OCI-LY1 (cell line): ENCODE results near the gene CATSPER4.

Experiments used
- H2AFZ ChIP-seq: fragments of 200-600 bp; sonication (generic), shearing (Covaris generic); 2 replicates; pipeline ENCODE4 v1.6.0; 2014; ENCODE audit warnings: antibody characterized with exemption, mild to moderate bottlenecking, low read length
- H3F3A ChIP-seq: fragments of 200-600 bp; sonication (generic), shearing (Covaris generic); 2 replicates; pipeline ENCODE4 v1.6.0; 2014; ENCODE audit warnings: mild to moderate bottlenecking, antibody characterized with exemption, low read length, moderate library complexity; ENCODE audit not compliant: insufficient read depth
- H3K27ac ChIP-seq: fragments of 200-600 bp; sonication (generic); 2 replicates; pipeline ENCODE4 v1.5.1; 2014; ENCODE audit warnings: low read length, mixed run types, mild to moderate bottlenecking, low read depth; ENCODE audit not compliant: poor library complexity, severe bottlenecking
- H3K27me3 ChIP-seq: fragments of 200-600 bp; sonication (generic); 2 replicates; pipeline ENCODE4 v1.6.0; 2014; ENCODE audit warnings: antibody characterized with exemption, mild to moderate bottlenecking, low read length, moderate library complexity; ENCODE audit not compliant: insufficient read depth
- H3K36me3 ChIP-seq: fragments of 200-600 bp; sonication (generic); 2 replicates; pipeline ENCODE4 v1.6.1; 2014; ENCODE audit warnings: mild to moderate bottlenecking, antibody characterized with exemption, low read length, moderate library complexity, mixed read lengths; ENCODE audit not compliant: insufficient read depth
- H3K4me1 ChIP-seq: fragments of 200-600 bp; sonication (generic); 2 replicates; pipeline ENCODE4 v1.5.1; 2014; ENCODE audit warnings: mild to moderate bottlenecking, low read length, moderate library complexity; ENCODE audit not compliant: insufficient read depth, severe bottlenecking
- H3K4me2 ChIP-seq: fragments of 200-600 bp; sonication (generic), shearing (Covaris generic); 2 replicates; pipeline ENCODE4 v1.6.1; 2014; ENCODE audit warnings: low read length
- H3K4me3 ChIP-seq: fragments of 200-600 bp; sonication (generic); 2 replicates; pipeline ENCODE4 v1.5.1; 2014; ENCODE audit warnings: low read length, low read depth, mild to moderate bottlenecking, mixed read lengths; ENCODE audit not compliant: poor library complexity, severe bottlenecking
- H3K79me2 ChIP-seq: fragments of 200-600 bp; shearing (Covaris generic); 2 replicates; pipeline ENCODE4 v1.6.1; 2016; ENCODE audit warnings: mixed run types, low read length, mixed read lengths; ENCODE audit not compliant: insufficient read depth
- H3K9ac ChIP-seq: fragments of 200-600 bp; sonication (generic), shearing (Covaris generic); 2 replicates; pipeline ENCODE4 v1.6.1; 2014; ENCODE audit warnings: mild to moderate bottlenecking, low read length, mixed read lengths
- H3K9me2 ChIP-seq: fragments of 200-600 bp; sonication (generic), shearing (Covaris generic); 2 replicates; pipeline ENCODE4 v1.6.1; 2014; ENCODE audit warnings: low read depth, mild to moderate bottlenecking, low read length, mixed read lengths
- H3K9me3 ChIP-seq: fragments of 200-600 bp; shearing (Covaris generic); 2 replicates; pipeline ENCODE4 v1.6.1; 2014; ENCODE audit warnings: low read length, mixed read lengths
- H4K20me1 ChIP-seq: fragments of 200-600 bp; sonication (generic), shearing (Covaris generic); 2 replicates; pipeline ENCODE4 v1.6.0; 2016; ENCODE audit warnings: mild to moderate bottlenecking, low read length; ENCODE audit not compliant: insufficient read depth
- EZH2 ChIP-seq: fragments of 200-600 bp; sonication (generic), shearing (Covaris generic); IDR thresholded peaks from 2 replicates; pipeline ENCODE4 v1.8.0; 2017; ENCODE audit warnings: borderline replicate concordance, mixed run types, mild to moderate bottlenecking, antibody characterized with exemption, low read length, moderate library complexity, mixed read lengths
- TF ChIP-seq, protein P1 (sequence below): fragments of 200-600 bp; sonication (generic), shearing (Covaris generic); IDR thresholded peaks from 2 replicates; pipeline ENCODE4 v1.5.1; 2017; ENCODE audit warnings: mild to moderate bottlenecking, antibody characterized with exemption, low read length, moderate library complexity, mixed read lengths

The CATSPER4 gene

DNA sequence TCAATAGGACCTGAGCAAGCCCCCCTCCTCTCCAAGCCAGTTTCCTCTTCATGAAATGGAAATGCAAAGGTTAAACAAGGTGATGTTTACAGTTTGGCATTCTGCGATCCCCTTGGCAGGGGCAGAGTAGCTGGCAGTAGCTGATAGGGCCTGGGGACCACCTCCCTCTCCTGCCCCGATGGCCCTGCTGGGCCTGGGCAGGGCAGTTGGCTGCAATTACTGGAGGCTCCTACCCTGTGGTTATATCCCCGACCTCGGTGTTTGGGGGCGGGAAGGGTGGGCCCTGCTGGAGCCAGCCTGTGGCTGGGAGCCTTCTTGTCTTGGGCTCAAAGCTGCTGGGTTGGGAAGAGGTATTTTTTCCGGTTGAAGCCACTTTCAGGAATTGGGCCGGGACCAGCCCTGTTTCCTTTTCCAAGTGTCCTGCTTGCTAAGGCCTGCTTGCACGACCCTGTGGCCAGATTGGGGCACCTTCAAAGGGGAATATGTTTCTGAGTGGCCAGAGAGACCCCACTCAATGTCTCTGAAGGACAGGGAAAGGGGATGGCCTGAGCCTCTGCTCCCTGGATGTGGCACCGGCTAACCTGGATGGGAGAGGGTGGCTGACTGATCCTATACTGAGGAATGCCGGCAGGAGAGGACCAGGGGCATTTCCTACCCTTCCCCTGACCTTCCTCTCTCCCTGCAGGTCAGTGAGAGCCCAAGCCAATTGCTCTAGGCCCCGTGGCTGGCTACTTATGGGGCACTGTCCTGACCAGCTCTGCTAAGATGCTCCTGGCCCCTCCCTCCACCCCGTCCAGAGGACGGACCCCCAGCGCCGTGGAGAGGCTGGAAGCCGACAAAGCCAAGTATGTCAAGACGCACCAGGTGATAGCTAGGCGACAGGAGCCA lies 29.6 kb upstream of the CATSPER4 start:
- Histone ChIP-seq H2AFZ (no peak overlapping the region), H3K4me3 (no peak overlapping the region), H3K9ac (no peak overlapping the region), H3K36me3 (no peaks in the 10 kb centered on the region), H3K4me2 (peak overlapping the region; percentile 40; the same call in 1 of the 2 replicates), H3K9me3 (no peaks in the 10 kb centered on the region), H4K20me1 (no peaks in the 10 kb centered on the region), H3K4me1 (peaks cover 9% of the 10 kb centered on the region), H3K79me2 (no peaks in the 10 kb centered on the region), H3F3A (no peaks in the 10 kb centered on the region), H3K27me3 (peaks cover 8% of the 10 kb centered on the region; the same call in 1 of the 2 replicates), H3K9me2 (no peaks in the 10 kb centered on the region), H3K27ac (no peak overlapping the region)
- TF ChIP-seq, protein P1, sequence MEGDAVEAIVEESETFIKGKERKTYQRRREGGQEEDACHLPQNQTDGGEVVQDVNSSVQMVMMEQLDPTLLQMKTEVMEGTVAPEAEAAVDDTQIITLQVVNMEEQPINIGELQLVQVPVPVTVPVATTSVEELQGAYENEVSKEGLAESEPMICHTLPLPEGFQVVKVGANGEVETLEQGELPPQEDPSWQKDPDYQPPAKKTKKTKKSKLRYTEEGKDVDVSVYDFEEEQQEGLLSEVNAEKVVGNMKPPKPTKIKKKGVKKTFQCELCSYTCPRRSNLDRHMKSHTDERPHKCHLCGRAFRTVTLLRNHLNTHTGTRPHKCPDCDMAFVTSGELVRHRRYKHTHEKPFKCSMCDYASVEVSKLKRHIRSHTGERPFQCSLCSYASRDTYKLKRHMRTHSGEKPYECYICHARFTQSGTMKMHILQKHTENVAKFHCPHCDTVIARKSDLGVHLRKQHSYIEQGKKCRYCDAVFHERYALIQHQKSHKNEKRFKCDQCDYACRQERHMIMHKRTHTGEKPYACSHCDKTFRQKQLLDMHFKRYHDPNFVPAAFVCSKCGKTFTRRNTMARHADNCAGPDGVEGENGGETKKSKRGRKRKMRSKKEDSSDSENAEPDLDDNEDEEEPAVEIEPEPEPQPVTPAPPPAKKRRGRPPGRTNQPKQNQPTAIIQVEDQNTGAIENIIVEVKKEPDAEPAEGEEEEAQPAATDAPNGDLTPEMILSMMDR = no peak
- no peak for TF ChIP-seq EZH2

- H3K4me1 ChIP-seq = peaks cover 9% of the 10 kb centered on the region
- no peaks in the 10 kb centered on the region for H4K20me1 ChIP-seq
- H3K9ac ChIP-seq = no peak overlapping the region
- no peaks in the 10 kb centered on the region for H3F3A ChIP-seq
- H3K79me2 ChIP-seq = no peaks in the 10 kb centered on the region
- H3K4me3 ChIP-seq = peak overlapping the region; percentile 32
- peak overlapping the region; percentile 40; the same call in 1 of the 2 replicates for H3K4me2 ChIP-seq
- no peaks in the 10 kb centered on the region for H3K9me2 ChIP-seq
- no peak overlapping the region for H2AFZ ChIP-seq
- no peak overlapping the region for H3K27ac ChIP-seq
- TF ChIP-seq, protein P1 = no peak
- TF ChIP-seq EZH2 = 0 out of 2 replicates have a peak, but pooled peaks have one; percentile 45
- peaks cover 7% of the 10 kb centered on the region; the same call in 1 of the 2 replicates for H3K27me3 ChIP-seq
- no peaks in the 10 kb centered on the region for H3K36me3 ChIP-seq
- no peaks in the 10 kb centered on the region for H3K9me3 ChIP-seq
Observed at GRCh38 chr1:26161415-26162219, 28.8 kb upstream of the CATSPER4 start.

- Histone ChIP-seq H3K9me2 (no peaks in the 10 kb centered on the region), H3K4me1 (peaks cover 13% of the 10 kb centered on the region), H3K27me3 (peaks cover 7% of the 10 kb centered on the region; the same call in 1 of the 2 replicates), H3K9me3 (no peaks in the 10 kb centered on the region), H3K27ac (no peak overlapping the region), H3K9ac (no peak overlapping the region), H3F3A (no peaks in the 10 kb centered on the region), H4K20me1 (no peaks in the 10 kb centered on the region), H2AFZ (no peak overlapping the region), H3K4me3 (no peak overlapping the region), H3K36me3 (no peaks in the 10 kb centered on the region), H3K4me2 (peak overlapping the region; percentile 40; the same call in 1 of the 2 replicates), H3K79me2 (no peaks in the 10 kb centered on the region)
- TF ChIP-seq EZH2 = no peak
- TF ChIP-seq, protein P1 = no peak
Observed at GRCh38 chr1:26162220-26162709, 28.1 kb upstream of the CATSPER4 start.
